NCI-H526 treated with DMSO at 0.1 percent for 48 hours (cell line): ENCODE results near the gene TAF6.

Experiments
- DNase-seq: peaks from one replicate; lab custom pipeline; 2025; lab: John Stamatoyannopoulos, UW

TAF6 gene

DNA sequence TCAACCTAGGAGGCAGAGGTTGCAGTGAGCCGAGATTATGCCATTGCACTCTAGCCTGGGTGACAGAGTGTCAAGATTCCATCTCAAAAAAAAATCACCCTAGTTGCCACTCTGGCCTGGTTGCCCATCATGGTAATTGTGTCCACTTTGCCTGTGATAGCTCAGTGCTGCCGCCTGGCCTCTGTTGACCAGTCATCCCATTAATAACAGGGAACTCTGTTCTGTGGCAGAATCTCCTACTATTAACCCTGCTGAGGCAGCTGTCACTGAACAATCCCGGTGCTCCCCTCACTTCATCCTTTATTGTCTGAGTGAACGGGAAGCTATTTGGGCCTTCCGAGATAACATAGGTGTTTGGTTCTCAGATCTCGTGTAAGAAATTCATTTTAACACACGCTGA lies 52.2 kb downstream of the TAF6 start:
- no peak for DNase-seq

GRCh38 chr7:100065452-100066186 lies 53.5 kb downstream of the TAF6 start:
- DNase-seq = no peak

DNA sequence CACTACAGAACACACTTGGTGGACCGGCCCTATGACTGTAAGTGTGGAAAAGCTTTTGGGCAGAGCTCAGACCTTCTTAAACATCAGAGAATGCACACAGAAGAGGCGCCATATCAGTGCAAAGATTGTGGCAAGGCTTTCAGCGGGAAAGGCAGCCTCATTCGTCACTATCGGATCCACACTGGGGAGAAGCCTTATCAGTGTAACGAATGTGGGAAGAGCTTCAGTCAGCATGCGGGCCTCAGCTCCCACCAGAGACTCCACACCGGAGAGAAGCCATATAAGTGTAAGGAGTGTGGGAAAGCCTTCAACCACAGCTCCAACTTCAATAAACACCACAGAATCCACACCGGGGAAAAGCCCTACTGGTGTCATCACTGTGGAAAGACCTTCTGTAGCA lies 55.0 kb downstream of the TAF6 start:
- DNase-seq = no peak

DNA sequence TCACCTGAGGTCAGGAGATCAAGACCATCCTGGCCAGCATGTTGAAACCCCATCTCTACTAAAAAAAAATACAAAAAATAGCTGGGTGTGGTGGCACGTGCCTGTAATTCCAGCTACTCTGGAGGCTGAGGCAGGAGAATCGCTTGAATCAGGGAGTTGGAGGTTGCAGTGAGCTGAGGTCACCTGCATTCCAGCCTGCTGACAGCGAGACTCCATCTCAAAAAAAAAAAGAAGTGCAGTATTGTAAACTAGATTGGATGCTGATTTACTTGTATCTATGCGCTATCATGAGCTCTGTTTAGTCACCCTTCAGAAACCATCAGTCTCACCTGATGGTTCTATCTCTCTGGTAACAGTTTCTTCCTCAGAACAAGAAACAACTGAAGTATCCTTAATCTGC lies 55.8 kb downstream of the TAF6 start:
- no peak for DNase-seq

DNA sequence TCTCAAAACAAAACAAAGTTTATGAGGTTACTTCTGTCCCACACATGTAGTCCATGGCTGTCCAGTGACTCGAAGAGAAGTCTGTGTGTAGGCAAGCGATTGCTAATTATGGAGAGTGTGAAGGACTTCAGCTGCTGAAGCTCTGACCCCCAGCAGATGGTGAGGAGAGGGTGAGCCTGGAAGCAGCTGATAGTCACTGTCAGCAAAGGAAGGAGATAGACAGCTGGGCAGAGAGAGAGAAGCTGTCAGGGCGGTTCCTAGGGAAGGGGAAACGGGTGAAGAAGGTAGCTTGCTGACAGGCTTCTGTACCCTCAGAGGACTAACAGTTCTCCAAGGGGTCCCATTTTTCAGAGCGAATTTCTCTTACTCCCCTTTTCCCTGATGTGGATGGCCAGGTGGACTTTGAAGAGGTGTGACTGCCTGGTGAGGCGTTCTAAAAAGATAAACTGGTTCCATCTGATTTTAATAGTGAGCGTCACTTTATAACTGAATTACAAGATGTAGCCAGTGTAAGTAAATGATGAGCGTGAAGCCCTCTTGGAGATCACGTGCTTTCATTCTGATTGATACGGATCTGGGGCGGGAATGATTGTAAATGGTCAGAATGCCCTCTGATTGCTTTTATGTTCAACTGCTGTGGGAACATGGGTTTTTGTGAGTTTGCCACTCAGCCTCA lies 57.5 kb downstream of the TAF6 start:
- no peak for DNase-seq

DNA sequence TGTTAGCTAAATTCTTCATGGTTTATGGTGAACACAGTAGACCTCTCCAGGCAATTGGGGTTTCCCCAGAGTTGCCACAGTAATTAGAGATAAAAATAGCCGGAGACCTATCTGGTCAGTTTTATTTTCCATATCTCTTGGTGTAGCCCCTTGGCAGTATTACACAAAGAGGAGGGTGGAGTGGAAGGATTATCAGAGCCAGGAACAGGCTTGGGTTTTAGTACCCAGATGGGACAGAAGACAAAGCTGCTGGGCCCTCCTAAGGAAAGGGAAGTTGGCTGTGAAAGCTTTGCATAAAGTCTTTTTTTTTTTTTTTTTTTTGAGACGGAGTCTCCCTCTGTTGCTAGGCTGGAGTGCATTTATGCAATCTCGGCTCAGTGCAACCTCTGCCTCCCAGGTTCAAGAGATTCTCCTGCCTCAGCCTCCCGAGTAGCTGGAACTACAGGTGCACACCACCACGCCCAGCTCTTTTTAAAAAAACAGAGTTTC lies 59.9 kb downstream of the TAF6 start:
- no peak for DNase-seq
